Measurements from ENCODE around the gene CAMTA1.
A peak's percentile ranks its signal among the peaks of the same experiment; 100 is the strongest.

CAMTA1 gene

GRCh38 chr1:7248549-7249199, 463.4 kb downstream of the CAMTA1 start:
- DNase-seq = no peak

- DNase-seq = peak; percentile 24
These were observed 464.3 kb downstream of the CAMTA1 start for GRCh38 chr1:7249516-7249915.

- peak; percentile 52 for DNase-seq
These were observed 464.9 kb downstream of the CAMTA1 start for GRCh38 chr1:7250176-7250575.

GRCh38 chr1:7250597-7251453, 465.6 kb downstream of the CAMTA1 start:
- no peak for DNase-seq

- DNase-seq = no peak
These were observed 466.2 kb downstream of the CAMTA1 start for GRCh38 chr1:7251454-7251800.

GRCh38 chr1:7252411-7253117, 467.3 kb downstream of the CAMTA1 start:
- no peak for DNase-seq

GRCh38 chr1:7253118-7253480, 467.8 kb downstream of the CAMTA1 start:
- peak; percentile 64 for DNase-seq

- DNase-seq = no peak
These were observed 468.8 kb downstream of the CAMTA1 start for GRCh38 chr1:7253988-7254587.

- peak; percentile 60 for DNase-seq
These were observed 470.2 kb downstream of the CAMTA1 start for GRCh38 chr1:7255303-7256058.

- DNase-seq = no peak
These were observed 471.3 kb downstream of the CAMTA1 start for GRCh38 chr1:7256526-7256925.

GRCh38 chr1:7257225-7257624, 472.0 kb downstream of the CAMTA1 start:
- DNase-seq = no peak

GRCh38 chr1:7258589-7259135, 473.4 kb downstream of the CAMTA1 start:
- DNase-seq = no peak

GRCh38 chr1:7259955-7260354, 474.7 kb downstream of the CAMTA1 start:
- DNase-seq = no peak

GRCh38 chr1:7261490-7261889, 476.2 kb downstream of the CAMTA1 start:
- DNase-seq = no peak

- DNase-seq = no peak
These were observed 477.4 kb downstream of the CAMTA1 start for GRCh38 chr1:7262611-7263010.

GRCh38 chr1:7263021-7263960, 478.0 kb downstream of the CAMTA1 start:
- no peak for DNase-seq

GRCh38 chr1:7264101-7264500, 478.8 kb downstream of the CAMTA1 start:
- no peak for DNase-seq

GRCh38 chr1:7265771-7266371, 480.6 kb downstream of the CAMTA1 start:
- peak; percentile 90 for DNase-seq

- no peak for DNase-seq
These were observed 481.3 kb downstream of the CAMTA1 start for GRCh38 chr1:7266561-7266960.

- peak; percentile 70 for DNase-seq
These were observed 482.2 kb downstream of the CAMTA1 start for GRCh38 chr1:7267493-7267892.

- DNase-seq = no peak
These were observed 483.7 kb downstream of the CAMTA1 start for GRCh38 chr1:7268983-7269382.

All from EL (cell line).